DOHH2 (cell line): Measurements from ENCODE around the gene PIGS.

Source experiments
- H3F3A ChIP-seq: fragments of 200-600 bp; sonication (generic), shearing (Covaris generic); 2 replicates; pipeline ENCODE4 v1.6.0; 2016; ENCODE audit warnings: antibody characterized with exemption, mild to moderate bottlenecking; ENCODE audit not compliant: control insufficient read depth, insufficient read depth
- H3K27ac ChIP-seq: fragments of 200-600 bp; sonication (generic); 2 replicates; pipeline ENCODE4 v1.5.1; 2014; ENCODE audit warnings: low read depth, mild to moderate bottlenecking, low read length, moderate library complexity
- H3K27me3 ChIP-seq: fragments of 200-600 bp; sonication (generic); 2 replicates; pipeline ENCODE4 v1.6.1; 2014; ENCODE audit warnings: mild to moderate bottlenecking, low read length, mixed read lengths; ENCODE audit not compliant: control insufficient read depth
- H3K36me3 ChIP-seq: fragments of 200-600 bp; sonication (generic); 2 replicates; pipeline ENCODE4 v1.6.1; 2014; ENCODE audit warnings: mild to moderate bottlenecking, low read length, moderate library complexity, mixed read lengths; ENCODE audit not compliant: control insufficient read depth
- H3K4me1 ChIP-seq: fragments of 200-600 bp; sonication (generic); 2 replicates; pipeline ENCODE4 v1.6.1; 2014; ENCODE audit warnings: mild to moderate bottlenecking, low read length, mixed read lengths; ENCODE audit not compliant: control insufficient read depth
- H3K4me2 ChIP-seq: fragments of 200-600 bp; sonication (generic); 2 replicates; pipeline ENCODE4 v1.6.0; 2014; ENCODE audit warnings: mild to moderate bottlenecking, low read length, moderate library complexity
- H3K4me3 ChIP-seq: fragments of 200-600 bp; sonication (generic); 2 replicates; pipeline ENCODE4 v1.5.1; 2014; ENCODE audit warnings: mild to moderate bottlenecking, low read length, mixed read lengths
- H3K79me2 ChIP-seq: fragments of 200-600 bp; sonication (generic); 2 replicates; pipeline ENCODE4 v1.6.1; 2014; ENCODE audit warnings: mild to moderate bottlenecking, low read length, mixed read lengths; ENCODE audit not compliant: control insufficient read depth
- H3K9me2 ChIP-seq: fragments of 200-600 bp; sonication (generic); replicated peaks from 2 replicates; pipeline ENCODE4 v1.6.1; 2014; ENCODE audit warnings: mild to moderate bottlenecking, low read length, mixed read lengths; ENCODE audit not compliant: control insufficient read depth
- H3K9me3 ChIP-seq: fragments of 200-600 bp; sonication (generic); 2 replicates; pipeline ENCODE4 v1.6.1; 2014; ENCODE audit warnings: antibody characterized with exemption, low read length, mixed read lengths; ENCODE audit not compliant: control insufficient read depth, insufficient read depth
- H4K20me1 ChIP-seq: fragments of 200-600 bp; sonication (generic); 2 replicates; pipeline ENCODE4 v1.6.0; 2014; ENCODE audit warnings: low read depth, mild to moderate bottlenecking, antibody characterized with exemption, low read length, moderate library complexity; ENCODE audit not compliant: control insufficient read depth, insufficient read depth
- CTCF ChIP-seq: fragments of 200-600 bp; sonication (generic); IDR thresholded peaks from one replicate; pipeline ENCODE4 v1.5.1; 2014; ENCODE audit warnings: antibody characterized with exemption, mild to moderate bottlenecking, low read depth, low read length; ENCODE audit not compliant: poor library complexity, severe bottlenecking
- EZH2phosphoT487 ChIP-seq: fragments of 200-600 bp; sonication (generic); IDR thresholded peaks from 2 replicates; pipeline ENCODE4 v1.6.1; 2017; ENCODE audit warnings: borderline replicate concordance, mild to moderate bottlenecking, antibody characterized with exemption, low read length, moderate library complexity, mixed read lengths

The PIGS gene

DNA sequence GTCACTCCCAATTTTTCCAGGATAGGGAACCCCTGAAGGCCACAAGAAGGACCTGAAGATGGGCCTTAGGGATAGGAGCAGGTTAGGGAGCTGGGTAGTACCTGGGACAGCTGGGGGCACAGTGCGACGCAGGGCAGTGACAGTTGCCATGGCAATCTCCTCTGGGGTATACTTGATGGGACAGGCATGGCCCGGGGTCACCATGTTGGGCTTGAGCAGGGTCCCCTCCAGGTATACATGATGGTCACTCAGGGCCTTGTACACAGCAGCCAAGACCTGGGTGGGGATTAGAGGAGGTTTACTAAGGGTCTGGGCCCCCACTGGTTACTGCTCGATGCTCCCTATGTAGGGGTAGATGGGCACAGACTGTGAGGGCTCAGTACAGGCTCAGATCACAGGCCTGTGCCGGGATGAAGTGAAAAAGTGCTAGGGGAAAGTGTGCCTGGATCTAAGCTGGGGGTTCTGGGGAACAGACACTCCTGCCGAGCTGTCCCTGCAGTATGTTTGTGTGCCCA, 2.7 kb upstream of the PIGS start:
- Histone ChIP-seq H3K27me3 (no peaks in the 10 kb centered on the region), H3F3A (peaks cover 12% of the 10 kb centered on the region), H4K20me1 (no peaks in the 10 kb centered on the region), H3K4me1 (peaks cover 46% of the 10 kb centered on the region), H3K4me3 (no peak overlapping the region), H3K4me2 (no peak overlapping the region), H3K9me3 (no peaks in the 10 kb centered on the region), H3K36me3 (peaks cover 59% of the 10 kb centered on the region), H3K9me2 (no peaks in the 10 kb centered on the region), H3K79me2 (peaks cover 19% of the 10 kb centered on the region), H3K27ac (no peak overlapping the region)
- no peak for TF ChIP-seq CTCF
- TF ChIP-seq EZH2phosphoT487, result no peak

- H3K27ac ChIP-seq, result no peak overlapping the region
- H3K4me3 ChIP-seq, result no peak overlapping the region
- no peaks in the 10 kb centered on the region for H3K9me2 ChIP-seq
- peaks cover 19% of the 10 kb centered on the region for H3K79me2 ChIP-seq
- no peaks in the 10 kb centered on the region for H3K9me3 ChIP-seq
- H4K20me1 ChIP-seq, result no peaks in the 10 kb centered on the region
- no peak overlapping the region for H3K4me2 ChIP-seq
- H3F3A ChIP-seq, result peaks cover 12% of the 10 kb centered on the region
- TF ChIP-seq CTCF (no peak), EZH2phosphoT487 (no peak)
- H3K4me1 ChIP-seq, result peaks cover 50% of the 10 kb centered on the region
- H3K36me3 ChIP-seq, result peaks cover 54% of the 10 kb centered on the region
- no peaks in the 10 kb centered on the region for H3K27me3 ChIP-seq
These were observed 2.2 kb upstream of the PIGS start for GRCh38 chr17:28573521-28573920.

GRCh38 chr17:28573040-28573380, 1.7 kb upstream of the PIGS start:
- no peaks in the 10 kb centered on the region for H3K27me3 ChIP-seq
- H3K79me2 ChIP-seq, result peaks cover 19% of the 10 kb centered on the region
- H3K4me1 ChIP-seq, result peaks cover 55% of the 10 kb centered on the region
- TF ChIP-seq CTCF, result no peak
- TF ChIP-seq EZH2phosphoT487, result no peak
- no peaks in the 10 kb centered on the region for H4K20me1 ChIP-seq
- no peak overlapping the region for H3K27ac ChIP-seq
- H3K4me3 ChIP-seq, result no peak overlapping the region
- H3K9me2 ChIP-seq, result no peaks in the 10 kb centered on the region
- peaks cover 49% of the 10 kb centered on the region for H3K36me3 ChIP-seq
- no peaks in the 10 kb centered on the region for H3K9me3 ChIP-seq
- H3K4me2 ChIP-seq, result no peak overlapping the region
- H3F3A ChIP-seq, result peaks cover 11% of the 10 kb centered on the region
